ENCODE results near the gene EP300. TPM values are rescaled to one million over a fixed set of nuclear protein-coding genes. Genes with fewer than 3 reads are reported as not detected.

Gene EP300
- total RNA-seq, 1 donor from 2014 or later: 115 TPM

GRCh38 chr22:41229215-41229614, 136.8 kb downstream of the EP300 start:
- no peak overlapping the region for H3K4me3 Mint-ChIP-seq (ENCODE audit: unreplicated experiment)
- TF ChIP-seq, protein P1, sequence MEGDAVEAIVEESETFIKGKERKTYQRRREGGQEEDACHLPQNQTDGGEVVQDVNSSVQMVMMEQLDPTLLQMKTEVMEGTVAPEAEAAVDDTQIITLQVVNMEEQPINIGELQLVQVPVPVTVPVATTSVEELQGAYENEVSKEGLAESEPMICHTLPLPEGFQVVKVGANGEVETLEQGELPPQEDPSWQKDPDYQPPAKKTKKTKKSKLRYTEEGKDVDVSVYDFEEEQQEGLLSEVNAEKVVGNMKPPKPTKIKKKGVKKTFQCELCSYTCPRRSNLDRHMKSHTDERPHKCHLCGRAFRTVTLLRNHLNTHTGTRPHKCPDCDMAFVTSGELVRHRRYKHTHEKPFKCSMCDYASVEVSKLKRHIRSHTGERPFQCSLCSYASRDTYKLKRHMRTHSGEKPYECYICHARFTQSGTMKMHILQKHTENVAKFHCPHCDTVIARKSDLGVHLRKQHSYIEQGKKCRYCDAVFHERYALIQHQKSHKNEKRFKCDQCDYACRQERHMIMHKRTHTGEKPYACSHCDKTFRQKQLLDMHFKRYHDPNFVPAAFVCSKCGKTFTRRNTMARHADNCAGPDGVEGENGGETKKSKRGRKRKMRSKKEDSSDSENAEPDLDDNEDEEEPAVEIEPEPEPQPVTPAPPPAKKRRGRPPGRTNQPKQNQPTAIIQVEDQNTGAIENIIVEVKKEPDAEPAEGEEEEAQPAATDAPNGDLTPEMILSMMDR (IDR thresholded peaks at IDR 0.05; ENCODE audit: unreplicated experiment): no peak
- H3K27ac Mint-ChIP-seq (ENCODE audit: unreplicated experiment): no peak overlapping the region
- no peak for DNase-seq (ENCODE audit: low spot score)
- H3K4me1 Mint-ChIP-seq (ENCODE audit: unreplicated experiment): peaks cover 24% of the 10 kb centered on the region
- peaks cover 20% of the 10 kb centered on the region for H3K36me3 Mint-ChIP-seq (ENCODE audit: low read depth, unreplicated experiment)
- H3K9me3 Mint-ChIP-seq (ENCODE audit: unreplicated experiment): no peaks in the 10 kb centered on the region
- peaks cover 6% of the 10 kb centered on the region for H3K27me3 Mint-ChIP-seq (ENCODE audit: unreplicated experiment)

Other genes with a start within 250 kb of the EP300 start
- gene ST13, start 236.0 kb upstream of the EP300 start, total RNA-seq (ENCODE audit: unreplicated experiment): 302 TPM
- gene XPNPEP3, start 235.4 kb upstream of the EP300 start, total RNA-seq (ENCODE audit: unreplicated experiment): 23.5 TPM
- gene DNAJB7, start 230.5 kb upstream of the EP300 start, total RNA-seq (ENCODE audit: unreplicated experiment): not detected
- gene RBX1, start 141.2 kb upstream of the EP300 start, total RNA-seq (ENCODE audit: unreplicated experiment): 74.3 TPM
- gene L3MBTL2, start 112.7 kb downstream of the EP300 start, total RNA-seq (ENCODE audit: unreplicated experiment): 20.1 TPM
- 1.2 TPM for gene CHADL, start 148.3 kb downstream of the EP300 start, total RNA-seq (ENCODE audit: unreplicated experiment)
- gene RANGAP1, start 193.6 kb downstream of the EP300 start, total RNA-seq (ENCODE audit: unreplicated experiment): 71.5 TPM
- gene ZC3H7B, start 208.9 kb downstream of the EP300 start, total RNA-seq (ENCODE audit: unreplicated experiment): 69.2 TPM